Measurements from ENCODE around the gene IKZF1.

DNA sequence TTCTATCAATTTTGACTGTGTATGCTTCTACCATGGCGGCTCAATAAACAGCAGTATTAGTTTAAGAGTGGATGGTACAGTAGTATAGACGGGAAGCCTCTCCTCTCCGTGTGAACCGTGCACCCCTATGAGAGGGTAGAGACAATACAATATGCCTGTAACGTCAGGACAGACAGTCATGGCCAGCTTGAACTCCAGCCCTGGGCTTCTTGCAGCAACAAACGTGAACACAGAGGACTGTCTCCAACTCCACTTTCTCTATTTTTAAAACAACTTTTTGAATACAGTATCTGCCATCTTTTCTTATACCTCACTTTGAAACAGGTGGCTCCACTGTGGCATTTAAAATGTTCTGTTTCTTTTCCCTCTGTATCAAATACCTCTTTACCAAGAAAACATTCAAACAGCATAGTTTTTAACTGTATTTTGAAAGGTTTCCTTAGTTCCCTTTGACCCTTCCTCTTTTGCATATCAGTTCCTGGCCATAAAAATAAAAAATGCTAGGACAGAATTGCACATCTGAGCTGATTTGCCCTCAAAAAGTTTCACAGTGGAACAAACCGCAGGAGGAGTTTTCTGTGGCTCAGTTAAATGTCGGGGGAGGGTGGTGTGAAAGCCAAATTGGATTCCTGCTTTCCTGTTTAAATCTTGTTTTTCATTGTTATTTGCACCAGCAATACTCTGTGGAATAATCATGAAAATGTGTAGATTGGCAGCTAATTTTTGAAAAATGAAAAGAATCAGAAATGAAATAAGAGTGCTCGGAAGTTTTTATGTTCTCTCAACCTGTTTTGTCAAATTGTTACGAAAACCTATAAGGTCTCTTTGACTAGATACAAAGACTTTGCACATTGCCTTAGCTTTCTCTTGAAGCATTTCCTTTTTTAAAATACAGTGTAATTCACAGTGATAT is 8.0 kb downstream of the IKZF1 start:
- no peak for TF ChIP-seq TCF7L2 (IDR thresholded peaks at IDR 0.05; ENCODE audit: low read depth, low read length)
- TF ChIP-seq CTCF (IDR thresholded peaks at IDR 0.05) = no peak
- no peak for TF ChIP-seq SIN3A (IDR thresholded peaks at IDR 0.05; ENCODE audit: borderline replicate concordance, insufficient read depth, low read depth, low read length)
- TF ChIP-seq POLR2AphosphoS5 (IDR thresholded peaks at IDR 0.05; ENCODE audit: low read depth, low read length) = no peak
- TF ChIP-seq REST (IDR thresholded peaks at IDR 0.05; ENCODE audit: insufficient read depth in 1 of 2, low read depth in 2 of 2, low read length in 1 of 2) = no peak
